GM12878 (cell line): ENCODE results near the gene PAK2.
"Not testable (repeated sequence)": the region's sequence is repeated elsewhere in the genome, so short reads cannot be mapped to it uniquely, and the experiment has no call there.

Experiments
- CREM ChIP-seq: IDR thresholded peaks from 2 replicates; pipeline ENCODE4 v1.6.1; 2014; ENCODE audit warnings: antibody characterized with exemption, low read depth
- CTCF ChIP-seq, 3 experiments: IDR thresholded peaks in 2 of 3; conservative IDR thresholded peaks in 1 of 3; 2 replicates each; pipeline ENCODE4 v1.5.1; 2011; ENCODE audit warnings: low read depth in 3 of 3, low read length in 3 of 3, mild to moderate bottlenecking in 3 of 3, control low read depth in 2 of 3, moderate library complexity in 2 of 3, inconsistent platforms in 1 of 3, mixed read lengths in 1 of 3; ENCODE audit not compliant: control insufficient read depth in 2 of 3, insufficient read depth in 1 of 3; ENCODE audit errors: extremely low read depth in 1 of 3
- E4F1 ChIP-seq: fragments of 450-650 bp; IDR thresholded peaks from 2 replicates; pipeline ENCODE4 v1.6.1; 2018; ENCODE audit warnings: borderline replicate concordance, mild to moderate bottlenecking; ENCODE audit not compliant: partially characterized antibody
- FOS ChIP-seq: IDR thresholded peaks from 3 replicates; pipeline ENCODE4 v1.6.1; 2011; ENCODE audit warnings: borderline replicate concordance; ENCODE audit not compliant: insufficient read length; ENCODE audit errors: extremely low read depth
- HDAC2 ChIP-seq: fragments of 200-600 bp; sonication (generic); IDR thresholded peaks from 2 replicates; pipeline ENCODE4 v1.6.1; 2017
- JUND ChIP-seq: IDR thresholded peaks from 2 replicates; pipeline ENCODE4 v1.6.1; 2012; ENCODE audit warnings: low read depth, mild to moderate bottlenecking, low read length, improper control_type of control experiment, moderate library complexity
- POLR2A ChIP-seq: IDR thresholded peaks from 2 replicates; pipeline ENCODE4 v1.6.1; 2011; ENCODE audit warnings: low read depth, mild to moderate bottlenecking, low read length
- POLR2AphosphoS5 ChIP-seq: IDR thresholded peaks from 2 replicates; pipeline ENCODE4 v1.6.1; 2011; ENCODE audit warnings: mild to moderate bottlenecking, low read length, inconsistent platforms
- RFX5 ChIP-seq: IDR thresholded peaks from 2 replicates; pipeline ENCODE4 v1.6.1; 2011; ENCODE audit warnings: low read depth, low read length, improper control_type of control experiment
- RUNX3 ChIP-seq: IDR thresholded peaks from 2 replicates; pipeline ENCODE4 v1.6.1; 2012; ENCODE audit warnings: low read length, inconsistent platforms
- SMC3 ChIP-seq: IDR thresholded peaks from 2 replicates; pipeline ENCODE4 v1.6.1; 2011; ENCODE audit warnings: low read length, improper control_type of control experiment, borderline replicate concordance
- ZZZ3 ChIP-seq: IDR thresholded peaks from 2 replicates; pipeline ENCODE4 v1.6.1; 2011; ENCODE audit warnings: low read depth; ENCODE audit not compliant: control insufficient read depth, insufficient read length

GRCh38 chr3:196874511-196875094 is 134.9 kb downstream of the PAK2 start:
- not testable (repeated sequence) for TF ChIP-seq HDAC2; POLR2A; RFX5; JUND; CTCF (IDR thresholded peaks at IDR 0.05 in 2 of 3, conservative IDR thresholded peaks at IDR 0.05 in 1 of 3; ENCODE audit: control insufficient read depth in 2 of 3, extremely low read depth in 1 of 3, insufficient read depth in 1 of 3, low read depth in 3 of 3, low read length in 3 of 3); E4F1; POLR2AphosphoS5; RUNX3; ZZZ3; FOS; SMC3; CREM
